Psoas muscle (tissue), 8 donors: ENCODE data around the gene GRM7. TPM values are rescaled to one million over a fixed set of nuclear protein-coding genes. Genes with fewer than 3 reads are reported as not detected.

Experiments used
- ATAC-seq, 4 donors: fragments of 200-7000 bp; cut with Tn5 transposase; one replicate each; pipeline ENCODE4 v1.9.1; 2020; ENCODE audit warnings: moderate library complexity in 3 of 4, mild to moderate bottlenecking in 2 of 4
- DNase-seq, 2 donors: peaks; one replicate each; pipeline ENCODE4 v3.0.0-alpha.2; 2020
- H3K27ac ChIP-seq: fragments of 200-600 bp; one replicate; pipeline ENCODE4 v1.8.0; 2022
- H3K27me3 ChIP-seq, 3 donors: fragments of 200-600 bp in 1 of 3; one replicate each; pipeline versions ENCODE4 v1.6.1 to v1.8.0; 2013 to 2022; ENCODE audit warnings: low read length in 2 of 3, mild to moderate bottlenecking in 2 of 3, moderate library complexity in 1 of 3; ENCODE audit not compliant: insufficient read depth in 3 of 3
- H3K36me3 ChIP-seq, 2 donors: fragments of 200-600 bp in 1 of 2; one replicate each; pipeline versions ENCODE4 v1.6.1 to v1.8.0; 2013 to 2022; ENCODE audit warnings: low read depth in 1 of 2, mild to moderate bottlenecking in 1 of 2, moderate library complexity in 1 of 2; ENCODE audit not compliant: insufficient read depth in 1 of 2
- H3K4me1 ChIP-seq: fragments of 200-600 bp; one replicate; pipeline ENCODE4 v1.8.0; 2022
- H3K4me3 ChIP-seq: fragments of 200-600 bp; one replicate; pipeline ENCODE4 v1.8.0; 2022; ENCODE audit warnings: mild to moderate bottlenecking
- H3K9me3 ChIP-seq: fragments of 200-600 bp; one replicate; pipeline ENCODE4 v1.8.0; 2022
- CTCF ChIP-seq: fragments of 200-600 bp; IDR thresholded peaks from one replicate; pipeline ENCODE4 v1.8.0; 2022; ENCODE audit warnings: antibody characterized with exemption
- WGBS, 3 donors: extraction: QIAGEN DNeasy Blood & Tissue Kit; methylation state at CpG; one replicate each; pipeline versions ENCODE4 v1.1.6 to v1.1.7; 2013; 5-methylcytosine and 5-hydroxymethylcytosine counted together
- intact Hi-C, 2 donors: fragments of 100-400 bp; cut with DNase I; formaldehyde crosslinking; loops; one replicate each; pipeline versions ENCODE4 v1.11.0 to v1.14.2; 2022
- polyA plus RNA-seq, 3 donors: library from polyadenylated mRNA; stranded (reverse); fragments of 200-250 nt; gene quantifications; one replicate each; pipeline ENCODE4 v1.2.3, GENCODE V29; 2013
- total RNA-seq, 4 donors: library from RNA; stranded (reverse); fragmentation: NEBNext Ultra II Directional in 2 of 4; extraction: Animal tissue kit (Norgen Biotek cat#: 25700) in 2 of 4; gene quantifications; one replicate each; pipeline versions ENCODE4 v1.2.1 to v1.2.4, GENCODE V29; 2021 to 2023
- donor health status: healthy with polysubstance abuse.
- donor health status: DM: no; HTN: no; CAD: no; lungs with moderate emphysema.
- donor health status: Bipolar disorder and iron deficiency.
- donor health status: healthy.
- donor health status: DM: yes; HTN: yes; CAD: no.
- donor health status: DM: no; HTN: no; CAD: no.
- donor health status: DM: no; HTN: no; CAD: no.
- donor health status: DM: yes; HTN: yes; CAD: no.

The GRM7 gene
- total and polyA plus RNA-seq, 7 donors, result 0.01 TPM; not detected in 6

- H3K27me3 ChIP-seq, result no peaks in the 10 kb centered on the region
- no peak overlapping the region for H3K4me3 ChIP-seq
- H3K27ac ChIP-seq, result no peak overlapping the region
- H3K4me1 ChIP-seq, result no peaks in the 10 kb centered on the region
- ATAC-seq (no peak), DNase-seq (no peak)
- 51 to 62% (median 53%) methylated on average over 4 of the region's 4 CpGs for WGBS, 3 donors
- intact Hi-C loops, result no loop called here
- no peaks in the 10 kb centered on the region for H3K36me3 ChIP-seq
- H3K9me3 ChIP-seq, result peaks cover 3% of the 10 kb centered on the region
- TF ChIP-seq CTCF, result no peak
These were observed 578.3 kb downstream of the GRM7 start for GRCh38 chr3:7439101-7439680.

DNA sequence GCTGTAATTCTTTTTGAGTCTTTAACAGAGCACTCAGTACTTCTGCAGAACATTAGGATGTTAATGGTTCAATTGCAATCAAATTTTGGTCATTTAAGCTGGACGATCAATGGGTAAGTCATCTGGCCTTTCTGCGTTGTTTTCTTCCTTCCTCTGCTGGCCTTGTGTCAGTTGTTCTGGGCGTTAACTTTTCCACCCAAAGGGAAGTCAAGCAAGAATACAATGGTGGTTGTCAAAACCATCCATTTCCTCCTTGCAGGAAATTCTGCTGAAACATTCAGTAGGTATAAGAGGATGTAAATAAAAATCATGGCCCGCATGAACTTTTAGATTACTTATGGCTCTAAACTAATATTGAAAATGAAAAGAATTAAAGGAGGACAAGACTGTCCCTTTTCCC lies 584.0 kb downstream of the GRM7 start:
- no peak for TF ChIP-seq CTCF
- ATAC-seq (no peak), DNase-seq (no peak)
- no peaks in the 10 kb centered on the region for H3K36me3 ChIP-seq
- intact Hi-C loops, result no loop called here
- no peak overlapping the region for H3K27ac ChIP-seq
- 46 to 49% (median 47%) methylated on average over 4 of the region's 4 CpGs for WGBS, 3 donors
- H3K4me1 ChIP-seq, result no peaks in the 10 kb centered on the region
- no peaks in the 10 kb centered on the region for H3K9me3 ChIP-seq
- no peaks in the 10 kb centered on the region for H3K27me3 ChIP-seq
- H3K4me3 ChIP-seq, result no peak overlapping the region

GRCh38 chr3:7445331-7445730 lies 584.4 kb downstream of the GRM7 start:
- no peak overlapping the region for H3K27ac ChIP-seq
- 36 to 48% (median 47%) methylated on average over 5 of the region's 5 CpGs for WGBS, 3 donors
- TF ChIP-seq CTCF, result no peak

DNA sequence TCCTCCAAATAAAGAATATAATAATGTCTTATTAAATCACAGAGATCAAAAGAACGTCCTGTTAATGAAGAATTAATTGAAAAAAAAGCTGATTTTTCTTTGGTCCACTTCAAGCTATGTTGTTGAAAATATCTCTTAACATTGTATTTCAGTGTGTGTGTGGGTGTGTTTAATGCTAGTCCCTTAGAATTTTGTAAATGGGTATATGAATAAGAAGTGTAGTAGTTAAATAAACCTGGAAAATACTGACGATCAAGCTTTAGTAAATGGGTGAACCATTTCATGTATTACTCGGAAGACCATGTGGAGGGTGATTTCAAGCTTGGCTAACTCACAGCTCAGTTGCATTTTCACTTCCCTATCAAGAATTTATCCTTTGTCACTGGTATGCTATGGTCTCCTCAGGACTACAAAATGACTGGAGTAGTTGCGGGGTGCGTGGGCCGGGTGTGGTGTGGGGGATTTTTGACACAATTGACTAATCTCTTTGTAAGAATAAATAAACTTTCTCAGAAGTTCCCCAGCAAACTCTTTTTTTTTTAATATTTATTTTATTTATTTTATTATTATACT lies 586.4 kb downstream of the GRM7 start:
- no peak for ATAC-seq
- Histone ChIP-seq H3K27ac (no peak overlapping the region), H3K27me3 (no peaks in the 10 kb centered on the region), H3K36me3 (no peaks in the 10 kb centered on the region), H3K4me3 (no peak overlapping the region), H3K4me1 (no peaks in the 10 kb centered on the region), H3K9me3 (no peaks in the 10 kb centered on the region)
- DNase-seq, result no peak
- TF ChIP-seq CTCF, result no peak
- intact Hi-C loops, result no loop called here
- 75 to 85% (median 78%) methylated on average over 6 of the region's 6 CpGs for WGBS, 3 donors

More at GRCh38 chr3:7445331-7445730, 584.4 kb downstream of the GRM7 start:
- Histone ChIP-seq H3K4me3 (no peak overlapping the region), H3K9me3 (no peaks in the 10 kb centered on the region), H3K4me1 (no peaks in the 10 kb centered on the region), H3K36me3 (no peaks in the 10 kb centered on the region), H3K27me3 (no peaks in the 10 kb centered on the region)
- DNase-seq (no peak), ATAC-seq (no peak)
- intact Hi-C loops, result no loop called here

DNA sequence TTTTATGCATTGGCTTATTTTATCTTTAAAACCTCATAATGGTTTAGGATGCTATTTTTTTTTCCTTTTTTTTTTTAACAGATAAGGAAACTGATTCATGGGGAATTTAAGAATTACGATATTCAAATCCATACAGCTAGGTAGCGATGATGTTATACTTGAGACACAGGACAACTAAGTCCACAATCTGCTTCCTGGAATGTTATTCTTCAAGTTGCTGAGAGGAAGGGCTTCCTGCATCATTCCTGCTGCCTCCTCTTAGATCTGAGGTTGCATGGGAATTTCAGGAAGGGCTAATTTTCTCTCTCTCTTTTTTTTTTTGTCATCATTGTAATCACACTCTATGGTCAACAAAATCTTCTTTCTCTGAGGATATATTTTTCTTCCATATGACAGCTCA lies 595.5 kb downstream of the GRM7 start:
- 65 to 86% (median 73%) methylated on average over 2 of the region's 2 CpGs for WGBS, 3 donors
- intact Hi-C loops, result no loop called here
- DNase-seq (no peak), ATAC-seq (no peak)
- H3K4me3 ChIP-seq, result no peak overlapping the region
- H3K27ac ChIP-seq, result no peak overlapping the region
- no peaks in the 10 kb centered on the region for H3K4me1 ChIP-seq
- TF ChIP-seq CTCF, result no peak
- no peaks in the 10 kb centered on the region for H3K27me3 ChIP-seq
- no peaks in the 10 kb centered on the region for H3K36me3 ChIP-seq
- H3K9me3 ChIP-seq, result no peaks in the 10 kb centered on the region
